ENCODE data around the gene TRHDE.

The TRHDE gene

DNA sequence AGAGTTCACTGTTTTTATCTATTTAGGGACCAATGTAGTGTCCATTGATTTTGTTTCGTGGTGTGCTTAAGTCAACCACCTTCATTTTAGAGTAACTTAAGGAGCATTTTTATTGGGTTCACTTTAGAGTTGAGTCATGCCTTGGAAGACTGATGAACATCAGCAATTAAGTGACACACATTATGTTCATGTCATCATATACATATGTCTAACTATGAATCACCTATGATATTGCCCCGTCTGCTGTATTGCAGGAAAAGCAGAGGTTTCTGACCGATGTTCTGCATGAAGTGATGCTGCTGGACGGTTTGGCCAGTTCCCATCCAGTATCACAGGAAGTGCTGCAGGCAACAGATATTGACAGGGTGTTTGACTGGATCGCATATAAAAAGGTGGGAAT, 227.1 kb downstream of the TRHDE start:
- no peaks in the 10 kb centered on the region for H3K36me3 ChIP-seq
- no peak overlapping the region for H3K27ac ChIP-seq
- TF ChIP-seq, protein P1, sequence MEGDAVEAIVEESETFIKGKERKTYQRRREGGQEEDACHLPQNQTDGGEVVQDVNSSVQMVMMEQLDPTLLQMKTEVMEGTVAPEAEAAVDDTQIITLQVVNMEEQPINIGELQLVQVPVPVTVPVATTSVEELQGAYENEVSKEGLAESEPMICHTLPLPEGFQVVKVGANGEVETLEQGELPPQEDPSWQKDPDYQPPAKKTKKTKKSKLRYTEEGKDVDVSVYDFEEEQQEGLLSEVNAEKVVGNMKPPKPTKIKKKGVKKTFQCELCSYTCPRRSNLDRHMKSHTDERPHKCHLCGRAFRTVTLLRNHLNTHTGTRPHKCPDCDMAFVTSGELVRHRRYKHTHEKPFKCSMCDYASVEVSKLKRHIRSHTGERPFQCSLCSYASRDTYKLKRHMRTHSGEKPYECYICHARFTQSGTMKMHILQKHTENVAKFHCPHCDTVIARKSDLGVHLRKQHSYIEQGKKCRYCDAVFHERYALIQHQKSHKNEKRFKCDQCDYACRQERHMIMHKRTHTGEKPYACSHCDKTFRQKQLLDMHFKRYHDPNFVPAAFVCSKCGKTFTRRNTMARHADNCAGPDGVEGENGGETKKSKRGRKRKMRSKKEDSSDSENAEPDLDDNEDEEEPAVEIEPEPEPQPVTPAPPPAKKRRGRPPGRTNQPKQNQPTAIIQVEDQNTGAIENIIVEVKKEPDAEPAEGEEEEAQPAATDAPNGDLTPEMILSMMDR (IDR thresholded peaks at IDR 0.05; ENCODE audit: low read depth, low read length): no peak
- no peaks in the 10 kb centered on the region for H3K27me3 ChIP-seq (ENCODE audit: insufficient read depth, low read depth, severe bottlenecking)
- no peak overlapping the region for H3K4me3 ChIP-seq (ENCODE audit: low read depth, low read length)
- no peaks in the 10 kb centered on the region for H3K9me3 ChIP-seq (ENCODE audit: severe bottlenecking)
- DNase-seq: no peak

DNA sequence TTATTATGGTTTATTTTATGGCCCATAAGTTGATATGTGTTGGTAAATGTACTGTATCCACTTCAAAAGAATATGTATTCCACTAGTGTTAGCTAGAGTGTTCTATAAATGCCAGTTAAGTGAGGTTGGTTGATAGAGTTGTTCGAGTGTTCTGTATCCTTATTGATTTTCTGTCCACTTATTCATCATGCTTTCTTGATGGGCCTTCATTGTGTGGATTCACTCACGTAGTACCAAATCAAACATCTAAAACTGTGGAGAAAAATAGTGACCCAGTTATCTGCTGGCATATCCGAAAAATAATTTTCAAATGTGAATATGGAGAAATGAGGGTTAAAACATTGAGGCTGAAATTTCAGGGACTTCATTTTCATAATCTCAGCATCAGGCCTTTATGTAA, 230.4 kb downstream of the TRHDE start:
- Histone ChIP-seq H3K27me3 (ENCODE audit: insufficient read depth, low read depth, severe bottlenecking) (no peaks in the 10 kb centered on the region), H3K4me3 (ENCODE audit: low read depth, low read length) (no peak overlapping the region), H3K36me3 (no peaks in the 10 kb centered on the region), H3K27ac (no peak overlapping the region), H3K9me3 (ENCODE audit: severe bottlenecking) (no peaks in the 10 kb centered on the region)
- TF ChIP-seq, protein P1 (IDR thresholded peaks at IDR 0.05; ENCODE audit: low read depth, low read length): no peak
- DNase-seq: no peak

DNA sequence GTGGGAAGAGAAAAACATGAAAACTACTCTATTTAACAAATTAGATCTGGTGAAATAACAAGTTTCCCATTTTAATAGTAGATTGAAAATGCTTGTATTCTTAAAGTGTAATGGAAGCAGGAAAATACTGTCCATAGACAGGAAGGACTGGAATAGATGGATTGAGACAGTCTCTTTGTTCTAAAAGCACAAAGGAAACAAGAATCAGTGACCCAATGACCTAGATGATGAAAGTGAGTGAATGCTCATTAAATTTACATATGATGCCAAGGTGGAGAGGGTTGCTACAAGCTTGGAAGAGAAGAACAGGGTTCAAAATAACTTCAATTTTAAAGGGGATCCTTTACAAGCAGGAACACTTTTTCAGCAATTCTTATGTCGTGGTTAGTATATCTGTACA, 233.1 kb downstream of the TRHDE start:
- TF ChIP-seq, protein P1 (IDR thresholded peaks at IDR 0.05; ENCODE audit: low read depth, low read length): no peak
- H3K27ac ChIP-seq: no peak overlapping the region

GRCh38 chr12:72509891-72510290, 237.7 kb downstream of the TRHDE start:
- Histone ChIP-seq H3K36me3 (no peaks in the 10 kb centered on the region), H3K27ac (no peak overlapping the region), H3K27me3 (ENCODE audit: insufficient read depth, low read depth, severe bottlenecking) (no peaks in the 10 kb centered on the region), H3K9me3 (ENCODE audit: severe bottlenecking) (no peaks in the 10 kb centered on the region), H3K4me3 (ENCODE audit: low read depth, low read length) (no peak overlapping the region)
- DNase-seq: no peak
- TF ChIP-seq, protein P1 (IDR thresholded peaks at IDR 0.05; ENCODE audit: low read depth, low read length): no peak

More for the DNA sequence above, 233.1 kb downstream of the TRHDE start:
- DNase-seq: no peak
- no peaks in the 10 kb centered on the region for H3K36me3 ChIP-seq
- H3K27me3 ChIP-seq (ENCODE audit: insufficient read depth, low read depth, severe bottlenecking): no peaks in the 10 kb centered on the region
- H3K9me3 ChIP-seq (ENCODE audit: severe bottlenecking): no peaks in the 10 kb centered on the region
- no peak overlapping the region for H3K4me3 ChIP-seq (ENCODE audit: low read depth, low read length)

- H3K4me3 ChIP-seq (ENCODE audit: low read depth, low read length): no peak overlapping the region
- TF ChIP-seq, protein P1 (IDR thresholded peaks at IDR 0.05; ENCODE audit: low read depth, low read length): no peak
- no peak for DNase-seq
- H3K27me3 ChIP-seq (ENCODE audit: insufficient read depth, low read depth, severe bottlenecking): no peaks in the 10 kb centered on the region
- no peaks in the 10 kb centered on the region for H3K9me3 ChIP-seq (ENCODE audit: severe bottlenecking)
- H3K36me3 ChIP-seq: no peaks in the 10 kb centered on the region
- no peak overlapping the region for H3K27ac ChIP-seq
Measured at GRCh38 chr12:72510772-72511171, 238.6 kb downstream of the TRHDE start.

DNA sequence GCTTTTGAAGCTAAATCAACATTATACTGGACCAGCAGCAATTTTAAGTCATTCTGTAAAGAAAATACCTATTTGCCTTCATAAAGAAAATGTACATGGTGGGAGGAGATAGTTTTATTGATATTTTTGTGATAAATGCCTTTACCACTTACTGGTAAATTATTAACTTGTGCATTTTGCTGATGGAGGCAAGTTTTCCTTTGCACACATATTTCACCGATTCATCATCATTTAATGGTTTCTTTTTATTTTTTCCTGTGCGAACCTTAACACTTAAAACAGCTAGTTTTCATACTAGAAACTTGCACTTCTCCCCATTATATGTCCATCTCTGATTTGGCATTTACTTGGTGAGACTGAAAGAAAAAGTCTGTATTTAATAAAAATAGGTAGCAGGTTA, 239.3 kb downstream of the TRHDE start:
- TF ChIP-seq, protein P1 (IDR thresholded peaks at IDR 0.05; ENCODE audit: low read depth, low read length): no peak
- H3K9me3 ChIP-seq (ENCODE audit: severe bottlenecking): no peaks in the 10 kb centered on the region
- H3K27me3 ChIP-seq (ENCODE audit: insufficient read depth, low read depth, severe bottlenecking): no peaks in the 10 kb centered on the region
- no peak overlapping the region for H3K27ac ChIP-seq
- no peaks in the 10 kb centered on the region for H3K36me3 ChIP-seq
- no peak overlapping the region for H3K4me3 ChIP-seq (ENCODE audit: low read depth, low read length)
- DNase-seq: no peak

Measured in WERI-Rb-1 (cell line).